HUES48 (cell line): ENCODE data around the gene ASPRV1.

Experiments used
- H3K27ac ChIP-seq: one replicate; pipeline ENCODE4 v1.7.0; 2013; ENCODE audit warnings: low read depth, low read length, inconsistent platforms
- H3K27me3 ChIP-seq: 2 replicates; pipeline ENCODE4 v1.6.1; 2013; ENCODE audit warnings: mild to moderate bottlenecking, low read length; ENCODE audit not compliant: control insufficient read depth, insufficient read depth
- H3K36me3 ChIP-seq: 2 replicates; pipeline ENCODE4 v1.6.1; 2013; ENCODE audit warnings: low read length; ENCODE audit not compliant: control insufficient read depth, insufficient read depth
- H3K4me1 ChIP-seq: 2 replicates; pipeline ENCODE4 v1.6.1; 2013; ENCODE audit warnings: mild to moderate bottlenecking, low read length; ENCODE audit not compliant: control insufficient read depth, insufficient read depth
- H3K4me3 ChIP-seq: 2 replicates; pipeline ENCODE4 v1.5.1; 2013; ENCODE audit warnings: mild to moderate bottlenecking, low read depth, low read length
- H3K9ac ChIP-seq: 2 replicates; pipeline ENCODE4 v1.6.1; 2013; ENCODE audit warnings: mild to moderate bottlenecking, low read depth, low read length, moderate library complexity
- H3K9me3 ChIP-seq: 2 replicates; pipeline ENCODE4 v1.6.1; 2013; ENCODE audit warnings: low read length; ENCODE audit not compliant: control insufficient read depth, insufficient read depth

Gene ASPRV1

GRCh38 chr2:69948032-69948962, 13.1 kb downstream of the ASPRV1 start:
- Histone ChIP-seq H3K36me3 (no peaks in the 10 kb centered on the region), H3K4me3 (no peak overlapping the region), H3K4me1 (no peaks in the 10 kb centered on the region), H3K9ac (no peak overlapping the region), H3K9me3 (no peaks in the 10 kb centered on the region), H3K27me3 (no peaks in the 10 kb centered on the region), H3K27ac (no peak overlapping the region)

GRCh38 chr2:69947325-69947931, 14.0 kb downstream of the ASPRV1 start:
- no peaks in the 10 kb centered on the region for H3K27me3 ChIP-seq
- H3K27ac ChIP-seq: no peak overlapping the region
- H3K9me3 ChIP-seq: no peaks in the 10 kb centered on the region
- no peaks in the 10 kb centered on the region for H3K36me3 ChIP-seq
- no peak overlapping the region for H3K4me3 ChIP-seq
- no peaks in the 10 kb centered on the region for H3K4me1 ChIP-seq
- H3K9ac ChIP-seq: no peak overlapping the region

- no peaks in the 10 kb centered on the region for H3K27me3 ChIP-seq
- H3K4me1 ChIP-seq: no peaks in the 10 kb centered on the region
- H3K27ac ChIP-seq: no peak overlapping the region
- H3K9me3 ChIP-seq: no peaks in the 10 kb centered on the region
- H3K36me3 ChIP-seq: no peaks in the 10 kb centered on the region
- H3K9ac ChIP-seq: no peak overlapping the region
- H3K4me3 ChIP-seq: no peak overlapping the region
These were observed 14.8 kb downstream of the ASPRV1 start for GRCh38 chr2:69946351-69947324.

- Histone ChIP-seq H3K4me1 (no peaks in the 10 kb centered on the region), H3K9me3 (no peaks in the 10 kb centered on the region), H3K36me3 (no peaks in the 10 kb centered on the region), H3K27me3 (no peaks in the 10 kb centered on the region), H3K27ac (no peak overlapping the region), H3K9ac (no peak overlapping the region), H3K4me3 (no peak overlapping the region)
These were observed 15.5 kb downstream of the ASPRV1 start for GRCh38 chr2:69945941-69946340.

GRCh38 chr2:69945441-69945840, 16.0 kb downstream of the ASPRV1 start:
- Histone ChIP-seq H3K36me3 (no peaks in the 10 kb centered on the region), H3K9me3 (no peaks in the 10 kb centered on the region), H3K9ac (no peak overlapping the region), H3K27me3 (no peaks in the 10 kb centered on the region), H3K4me3 (no peak overlapping the region), H3K27ac (no peak overlapping the region), H3K4me1 (no peaks in the 10 kb centered on the region)

- H3K27me3 ChIP-seq: no peaks in the 10 kb centered on the region
- no peak overlapping the region for H3K9ac ChIP-seq
- H3K27ac ChIP-seq: no peak overlapping the region
- no peaks in the 10 kb centered on the region for H3K9me3 ChIP-seq
- H3K4me3 ChIP-seq: no peak overlapping the region
- H3K36me3 ChIP-seq: no peaks in the 10 kb centered on the region
- peaks cover 6% of the 10 kb centered on the region; the same call in 1 of the 2 replicates for H3K4me1 ChIP-seq
These were observed 16.7 kb downstream of the ASPRV1 start for GRCh38 chr2:69944756-69945155.

- H3K4me1 ChIP-seq: peaks cover 7% of the 10 kb centered on the region; the same call in 1 of the 2 replicates
These were observed 17.4 kb downstream of the ASPRV1 start for GRCh38 chr2:69943843-69944525.

GRCh38 chr2:69943000-69943842, 18.2 kb downstream of the ASPRV1 start:
- Histone ChIP-seq H3K36me3 (peaks cover 3% of the 10 kb centered on the region; the same call in 1 of the 2 replicates), H3K27me3 (no peaks in the 10 kb centered on the region), H3K9ac (no peak overlapping the region), H3K27ac (no peak overlapping the region), H3K9me3 (no peaks in the 10 kb centered on the region), H3K4me1 (peaks cover 7% of the 10 kb centered on the region; the same call in 1 of the 2 replicates), H3K4me3 (no peak overlapping the region)

More at GRCh38 chr2:69943843-69944525, 17.4 kb downstream of the ASPRV1 start:
- H3K27me3 ChIP-seq: no peaks in the 10 kb centered on the region
- H3K27ac ChIP-seq: no peak overlapping the region
- no peak overlapping the region for H3K4me3 ChIP-seq
- H3K9ac ChIP-seq: no peak overlapping the region
- H3K36me3 ChIP-seq: no peaks in the 10 kb centered on the region
- no peaks in the 10 kb centered on the region for H3K9me3 ChIP-seq

GRCh38 chr2:69940691-69941090, 20.7 kb downstream of the ASPRV1 start:
- Histone ChIP-seq H3K4me3 (no peak overlapping the region), H3K27ac (no peak overlapping the region), H3K36me3 (peaks cover 7% of the 10 kb centered on the region), H3K27me3 (no peaks in the 10 kb centered on the region), H3K9me3 (no peaks in the 10 kb centered on the region), H3K4me1 (peaks cover 13% of the 10 kb centered on the region; the same call in 1 of the 2 replicates), H3K9ac (no peak overlapping the region)
